HCT116 (cell line): Measurements from ENCODE around the gene BICRAL.

Experiments
- CEBPB ChIP-seq: IDR thresholded peaks from 2 replicates; pipeline ENCODE4 v1.6.1; 2012; ENCODE audit warnings: low read depth
- EZH2 ChIP-seq: fragments of 200-600 bp; sonication (generic); IDR thresholded peaks from 2 replicates; pipeline ENCODE4 v1.6.1; 2017; ENCODE audit warnings: antibody characterized with exemption, mixed run types
- FOSL1 ChIP-seq: IDR thresholded peaks from 2 replicates; pipeline ENCODE4 v1.6.1; 2012; ENCODE audit warnings: low read depth
- JUND ChIP-seq: IDR thresholded peaks from 2 replicates; pipeline ENCODE4 v1.6.1; 2012
- POLR2AphosphoS5 ChIP-seq: IDR thresholded peaks from 2 replicates; pipeline ENCODE4 v1.6.1; 2011; ENCODE audit warnings: mild to moderate bottlenecking, low read depth, low read length, moderate library complexity
- ZNF274 ChIP-seq: fragments of 200-500 bp; sonication (Bioruptor generic); IDR thresholded peaks from 2 replicates; pipeline ENCODE4 v1.6.1; 2014; ENCODE audit warnings: mild to moderate bottlenecking, low read depth, low read length, inconsistent platforms
- TF ChIP-seq, protein P1 (sequence below), 3 experiments: fragments of 200-600 bp in 1 of 3; sonication (generic) in 1 of 3; IDR thresholded peaks in 2 of 3; conservative IDR thresholded peaks in 1 of 3; 2 replicates each; pipeline ENCODE4 v1.5.1; 2012 to 2017; ENCODE audit warnings: low read depth in 2 of 3, low read length in 2 of 3, antibody characterized with exemption in 1 of 3, borderline replicate concordance in 1 of 3, control low read depth in 1 of 3, mild to moderate bottlenecking in 1 of 3, mixed read lengths in 1 of 3, mixed run types in 1 of 3, moderate library complexity in 1 of 3; ENCODE audit not compliant: insufficient read depth in 1 of 3
- TF ChIP-seq, protein P2 (sequence below): IDR thresholded peaks from 2 replicates; pipeline ENCODE4 v1.6.1; 2012; ENCODE audit warnings: low read depth
- TF ChIP-seq, protein P3 (sequence below): IDR thresholded peaks from 2 replicates; pipeline ENCODE4 v1.6.1; 2012

DNA sequence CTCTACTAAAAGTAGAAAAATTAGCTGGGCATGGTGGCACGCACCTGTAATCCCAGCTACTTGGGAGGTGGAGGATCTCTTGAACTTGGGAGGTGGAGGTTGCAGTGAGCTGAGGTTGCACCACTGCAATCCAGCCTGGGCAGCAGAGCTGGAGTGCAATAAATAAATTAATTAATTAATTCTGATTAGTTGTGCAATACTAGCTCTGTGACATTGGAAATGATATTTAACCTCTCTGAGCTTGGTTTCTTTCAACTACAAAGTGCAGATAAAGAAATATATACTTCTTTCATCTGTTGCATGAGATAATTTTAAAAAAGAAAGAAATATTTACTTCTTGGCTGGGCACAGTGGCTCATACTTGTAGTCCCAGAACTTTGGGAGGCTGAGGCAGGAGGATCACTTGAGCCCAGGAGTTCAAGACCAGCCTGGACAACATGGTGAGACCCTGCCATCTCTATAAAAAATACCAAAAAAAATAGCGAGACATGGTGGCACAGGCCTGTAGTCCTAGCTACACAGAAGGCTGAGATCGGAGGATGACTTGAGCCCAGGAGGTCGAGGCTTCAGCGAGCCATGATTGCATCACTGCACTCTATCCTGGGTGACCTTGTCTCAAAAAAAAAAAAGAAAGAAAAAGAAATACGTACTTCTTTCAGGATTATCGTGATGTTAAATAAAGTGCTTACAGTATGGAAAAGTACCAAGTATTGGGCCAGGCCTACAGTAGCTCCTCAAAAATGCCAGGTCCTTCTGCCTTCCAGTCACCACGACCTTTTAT, 20.4 kb upstream of the BICRAL start:
- TF ChIP-seq, protein P1, sequence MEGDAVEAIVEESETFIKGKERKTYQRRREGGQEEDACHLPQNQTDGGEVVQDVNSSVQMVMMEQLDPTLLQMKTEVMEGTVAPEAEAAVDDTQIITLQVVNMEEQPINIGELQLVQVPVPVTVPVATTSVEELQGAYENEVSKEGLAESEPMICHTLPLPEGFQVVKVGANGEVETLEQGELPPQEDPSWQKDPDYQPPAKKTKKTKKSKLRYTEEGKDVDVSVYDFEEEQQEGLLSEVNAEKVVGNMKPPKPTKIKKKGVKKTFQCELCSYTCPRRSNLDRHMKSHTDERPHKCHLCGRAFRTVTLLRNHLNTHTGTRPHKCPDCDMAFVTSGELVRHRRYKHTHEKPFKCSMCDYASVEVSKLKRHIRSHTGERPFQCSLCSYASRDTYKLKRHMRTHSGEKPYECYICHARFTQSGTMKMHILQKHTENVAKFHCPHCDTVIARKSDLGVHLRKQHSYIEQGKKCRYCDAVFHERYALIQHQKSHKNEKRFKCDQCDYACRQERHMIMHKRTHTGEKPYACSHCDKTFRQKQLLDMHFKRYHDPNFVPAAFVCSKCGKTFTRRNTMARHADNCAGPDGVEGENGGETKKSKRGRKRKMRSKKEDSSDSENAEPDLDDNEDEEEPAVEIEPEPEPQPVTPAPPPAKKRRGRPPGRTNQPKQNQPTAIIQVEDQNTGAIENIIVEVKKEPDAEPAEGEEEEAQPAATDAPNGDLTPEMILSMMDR (IDR thresholded peaks at IDR 0.05 in 2 of 3, conservative IDR thresholded peaks at IDR 0.05 in 1 of 3; ENCODE audit: borderline replicate concordance in 1 of 3, insufficient read depth in 1 of 3, low read depth in 2 of 3, low read length in 2 of 3) = no peak
- TF ChIP-seq POLR2AphosphoS5 = no peak
- no peak for TF ChIP-seq CEBPB
- TF ChIP-seq, protein P2, sequence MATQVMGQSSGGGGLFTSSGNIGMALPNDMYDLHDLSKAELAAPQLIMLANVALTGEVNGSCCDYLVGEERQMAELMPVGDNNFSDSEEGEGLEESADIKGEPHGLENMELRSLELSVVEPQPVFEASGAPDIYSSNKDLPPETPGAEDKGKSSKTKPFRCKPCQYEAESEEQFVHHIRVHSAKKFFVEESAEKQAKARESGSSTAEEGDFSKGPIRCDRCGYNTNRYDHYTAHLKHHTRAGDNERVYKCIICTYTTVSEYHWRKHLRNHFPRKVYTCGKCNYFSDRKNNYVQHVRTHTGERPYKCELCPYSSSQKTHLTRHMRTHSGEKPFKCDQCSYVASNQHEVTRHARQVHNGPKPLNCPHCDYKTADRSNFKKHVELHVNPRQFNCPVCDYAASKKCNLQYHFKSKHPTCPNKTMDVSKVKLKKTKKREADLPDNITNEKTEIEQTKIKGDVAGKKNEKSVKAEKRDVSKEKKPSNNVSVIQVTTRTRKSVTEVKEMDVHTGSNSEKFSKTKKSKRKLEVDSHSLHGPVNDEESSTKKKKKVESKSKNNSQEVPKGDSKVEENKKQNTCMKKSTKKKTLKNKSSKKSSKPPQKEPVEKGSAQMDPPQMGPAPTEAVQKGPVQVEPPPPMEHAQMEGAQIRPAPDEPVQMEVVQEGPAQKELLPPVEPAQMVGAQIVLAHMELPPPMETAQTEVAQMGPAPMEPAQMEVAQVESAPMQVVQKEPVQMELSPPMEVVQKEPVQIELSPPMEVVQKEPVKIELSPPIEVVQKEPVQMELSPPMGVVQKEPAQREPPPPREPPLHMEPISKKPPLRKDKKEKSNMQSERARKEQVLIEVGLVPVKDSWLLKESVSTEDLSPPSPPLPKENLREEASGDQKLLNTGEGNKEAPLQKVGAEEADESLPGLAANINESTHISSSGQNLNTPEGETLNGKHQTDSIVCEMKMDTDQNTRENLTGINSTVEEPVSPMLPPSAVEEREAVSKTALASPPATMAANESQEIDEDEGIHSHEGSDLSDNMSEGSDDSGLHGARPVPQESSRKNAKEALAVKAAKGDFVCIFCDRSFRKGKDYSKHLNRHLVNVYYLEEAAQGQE = no peak
- no peak for TF ChIP-seq JUND
- no peak for TF ChIP-seq ZNF274
- TF ChIP-seq FOSL1 = no peak
- TF ChIP-seq, protein P3, sequence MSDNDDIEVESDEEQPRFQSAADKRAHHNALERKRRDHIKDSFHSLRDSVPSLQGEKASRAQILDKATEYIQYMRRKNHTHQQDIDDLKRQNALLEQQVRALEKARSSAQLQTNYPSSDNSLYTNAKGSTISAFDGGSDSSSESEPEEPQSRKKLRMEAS = no peak
- TF ChIP-seq EZH2 = no peak
